NT2/D1 (cell line): Measurements from ENCODE around the gene PRRT2.
A peak's percentile ranks its signal among the peaks of the same experiment; 100 is the strongest.
"Not testable (repeated sequence)": the region's sequence is repeated elsewhere in the genome, so short reads cannot be mapped to it uniquely, and the experiment has no call there.

Experiments
- DNase-seq: peaks from one replicate; pipeline ENCODE4 v3.0.0-alpha.2; 2011; ENCODE audit warnings: low read depth, low spot score
- H3K27me3 ChIP-seq: 2 replicates; pipeline ENCODE4 v1.6.0; 2011; ENCODE audit warnings: mild to moderate bottlenecking; ENCODE audit not compliant: insufficient read length, insufficient read depth
- H3K36me3 ChIP-seq: 2 replicates; pipeline ENCODE4 v1.6.1; 2011; ENCODE audit warnings: mild to moderate bottlenecking, low read length, mixed read lengths; ENCODE audit not compliant: insufficient read depth, insufficient read length
- H3K4me1 ChIP-seq: 2 replicates; pipeline ENCODE4 v1.5.1; 2011; ENCODE audit not compliant: insufficient read depth, insufficient read length
- H3K4me3 ChIP-seq: 2 replicates; pipeline ENCODE4 v1.5.1; 2011; ENCODE audit warnings: low read depth; ENCODE audit not compliant: insufficient read length
- H3K9ac ChIP-seq: 2 replicates; pipeline ENCODE4 v1.6.0; 2011; ENCODE audit warnings: low read depth; ENCODE audit not compliant: insufficient read length
- H3K9me3 ChIP-seq: 2 replicates; pipeline ENCODE4 v1.5.1; 2011; ENCODE audit warnings: mild to moderate bottlenecking, low read length; ENCODE audit not compliant: insufficient read depth
- SUZ12 ChIP-seq: IDR thresholded peaks from 2 replicates; pipeline ENCODE4 v1.6.1; 2011; ENCODE audit not compliant: insufficient read length, insufficient read depth; ENCODE audit errors: extremely low read depth
- YY1 ChIP-seq: IDR thresholded peaks from 2 replicates; pipeline ENCODE4 v1.6.1; 2011; ENCODE audit not compliant: insufficient read length, insufficient read depth
- ZNF274 ChIP-seq: IDR thresholded peaks from 2 replicates; pipeline ENCODE4 v1.6.1; 2011; ENCODE audit warnings: mild to moderate bottlenecking, low read depth, low read length

PRRT2 gene

GRCh38 chr16:29820730-29821642 is 9.0 kb downstream of the PRRT2 start:
- Histone ChIP-seq H3K4me3 (peak overlapping the region; percentile 5), H3K4me1 (peaks cover 29% of the 10 kb centered on the region), H3K9me3 (no peaks in the 10 kb centered on the region), H3K27me3 (no peaks in the 10 kb centered on the region), H3K36me3 (peaks cover 38% of the 10 kb centered on the region), H3K9ac (peak overlapping the region; percentile 42)
- no peak for TF ChIP-seq YY1
- TF ChIP-seq SUZ12, result no peak
- TF ChIP-seq ZNF274, result no peak
- DNase-seq, result no peak

DNA sequence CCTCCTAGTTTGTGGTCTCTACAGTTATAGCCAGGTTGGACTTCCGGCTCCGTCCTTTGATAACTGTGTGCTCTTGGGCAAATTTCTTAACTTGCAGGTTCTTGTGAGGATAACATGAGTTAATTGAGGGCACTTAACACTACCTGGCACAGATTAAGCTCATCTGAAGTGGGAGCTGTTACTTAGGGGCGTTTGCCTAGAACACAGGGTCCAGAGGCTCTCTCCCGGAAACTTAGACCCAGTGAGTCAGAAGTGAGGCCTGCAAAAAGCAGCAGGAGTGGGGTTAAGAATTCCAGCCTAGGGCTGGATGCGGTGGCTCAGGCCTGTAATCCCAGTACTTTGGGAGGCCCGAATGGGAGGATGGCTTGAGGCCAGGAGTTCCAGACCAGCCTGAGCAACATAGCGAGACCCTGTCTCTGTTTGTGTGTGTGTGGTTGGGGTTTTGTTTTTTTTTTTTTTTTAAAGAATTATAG is 9.7 kb downstream of the PRRT2 start:
- peak overlapping the region; percentile 42 for H3K9ac ChIP-seq
- no peaks in the 10 kb centered on the region for H3K9me3 ChIP-seq
- DNase-seq, result no peak
- no peak overlapping the region for H3K4me3 ChIP-seq
- H3K4me1 ChIP-seq, result peaks cover 30% of the 10 kb centered on the region
- TF ChIP-seq SUZ12 (no peak), ZNF274 (no peak), YY1 (no peak)
- H3K27me3 ChIP-seq, result no peaks in the 10 kb centered on the region
- peaks cover 38% of the 10 kb centered on the region for H3K36me3 ChIP-seq

GRCh38 chr16:29824589-29825144 is 12.7 kb downstream of the PRRT2 start:
- Histone ChIP-seq H3K27me3 (no peaks in the 10 kb centered on the region), H3K9me3 (no peaks in the 10 kb centered on the region), H3K36me3 (peaks cover 18% of the 10 kb centered on the region), H3K4me1 (peaks cover 29% of the 10 kb centered on the region), H3K9ac (no peak overlapping the region), H3K4me3 (no peak overlapping the region)
- TF ChIP-seq YY1 (no peak), SUZ12 (no peak), ZNF274 (no peak)
- no peak for DNase-seq

- Histone ChIP-seq H3K9ac (peak overlapping the region; percentile 51), H3K27me3 (no peaks in the 10 kb centered on the region), H3K36me3 (peaks cover 10% of the 10 kb centered on the region), H3K4me3 (no peak overlapping the region), H3K4me1 (peaks cover 28% of the 10 kb centered on the region), H3K9me3 (no peaks in the 10 kb centered on the region)
- TF ChIP-seq YY1 (no peak), SUZ12 (no peak), ZNF274 (no peak)
- DNase-seq, result no peak
Observed at GRCh38 chr16:29825145-29826044, 13.4 kb downstream of the PRRT2 start.

DNA sequence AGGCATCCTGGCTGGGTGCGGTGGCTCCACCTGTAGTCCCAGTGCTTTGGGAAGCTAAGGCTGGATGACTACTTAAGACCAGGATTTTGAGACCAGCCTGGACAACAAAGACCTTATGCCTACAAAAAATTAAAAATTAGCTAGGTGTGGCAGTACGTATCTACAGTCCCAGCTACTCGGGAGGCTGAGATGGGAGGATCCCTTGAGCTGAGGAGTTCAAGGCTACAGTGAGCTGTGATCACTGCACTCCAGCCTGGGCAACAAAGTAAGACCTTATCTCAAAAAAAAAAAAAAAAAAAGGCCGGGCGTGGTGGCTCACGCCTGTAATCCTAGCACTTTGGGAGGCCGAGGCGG is 14.3 kb downstream of the PRRT2 start:
- Histone ChIP-seq H3K4me3 (no peak overlapping the region), H3K27me3 (no peaks in the 10 kb centered on the region), H3K9ac (no peak overlapping the region), H3K4me1 (peaks cover 21% of the 10 kb centered on the region), H3K9me3 (no peaks in the 10 kb centered on the region), H3K36me3 (peaks cover 2% of the 10 kb centered on the region)
- no peak for DNase-seq
- TF ChIP-seq SUZ12 (no peak), YY1 (no peak), ZNF274 (no peak)

DNA sequence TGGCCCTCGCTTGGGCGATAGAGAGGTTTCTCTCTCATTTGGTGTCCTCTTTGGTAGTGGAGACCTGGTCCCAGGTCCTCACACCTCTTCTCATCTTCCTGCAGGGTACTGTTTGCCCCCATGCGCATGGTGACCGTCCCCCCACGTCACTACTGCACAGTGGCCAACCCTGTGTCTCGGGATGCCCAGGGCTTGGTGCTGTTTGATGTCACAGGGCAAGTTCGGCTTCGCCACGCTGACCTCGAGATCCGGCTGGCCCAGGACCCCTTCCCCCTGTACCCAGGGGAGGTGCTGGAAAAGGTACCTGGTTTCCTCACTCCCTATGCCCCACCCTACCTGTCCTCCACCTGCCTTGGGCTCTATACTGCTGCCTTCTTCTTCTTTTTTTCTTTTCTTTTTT is 18.8 kb downstream of the PRRT2 start:
- no peak overlapping the region for H3K4me3 ChIP-seq
- H3K4me1 ChIP-seq, result peaks cover 10% of the 10 kb centered on the region
- no peaks in the 10 kb centered on the region for H3K9me3 ChIP-seq
- H3K27me3 ChIP-seq, result no peaks in the 10 kb centered on the region
- no peak overlapping the region for H3K9ac ChIP-seq
- H3K36me3 ChIP-seq, result peaks cover 13% of the 10 kb centered on the region
- no peak for TF ChIP-seq YY1
- TF ChIP-seq ZNF274, result no peak
- TF ChIP-seq SUZ12, result no peak
- DNase-seq, result no peak

GRCh38 chr16:29831490-29831889 is 19.5 kb downstream of the PRRT2 start:
- Histone ChIP-seq H3K4me3 (no peak overlapping the region), H3K27me3 (no peaks in the 10 kb centered on the region), H3K9ac (no peak overlapping the region), H3K36me3 (peaks cover 13% of the 10 kb centered on the region), H3K9me3 (no peaks in the 10 kb centered on the region), H3K4me1 (peaks cover 6% of the 10 kb centered on the region)
- no peak for DNase-seq
- TF ChIP-seq SUZ12 (no peak), ZNF274 (no peak), YY1 (no peak)

GRCh38 chr16:29833219-29833618 is 21.2 kb downstream of the PRRT2 start:
- not testable (repeated sequence) for H3K9ac ChIP-seq, H3K4me1 ChIP-seq, H3K9me3 ChIP-seq, DNase-seq, H3K27me3 ChIP-seq, H3K4me3 ChIP-seq
- peaks cover 18% of the 10 kb centered on the region for H3K36me3 ChIP-seq
